Activated naive CD4-positive, alpha-beta T cell treated with anti-CD3 and anti-CD28 coated beads, Interleukin-2, amount 50 U/mL, for 24 hours (primary cell): Measurements from ENCODE around the gene COPA.

ENCODE experiments used
- H3K27ac Mint-ChIP-seq: one replicate; pipeline ENCODE4 v1.8.0; 2021; ENCODE audit warnings: mild to moderate bottlenecking, mixed read lengths
- H3K27me3 Mint-ChIP-seq: one replicate; pipeline ENCODE4 v1.8.0; 2021; ENCODE audit warnings: mixed read lengths
- H3K36me3 Mint-ChIP-seq: one replicate; pipeline ENCODE4 v1.8.0; 2021; ENCODE audit warnings: mixed read lengths
- H3K4me1 Mint-ChIP-seq: one replicate; pipeline ENCODE4 v1.8.0; 2021; ENCODE audit warnings: mixed read lengths
- H3K4me3 Mint-ChIP-seq: one replicate; pipeline ENCODE4 v1.8.0; 2021; ENCODE audit warnings: mild to moderate bottlenecking, mixed read lengths
- H3K9me3 Mint-ChIP-seq: one replicate; pipeline ENCODE4 v1.8.0; 2021; ENCODE audit warnings: mixed read lengths

Gene COPA

DNA sequence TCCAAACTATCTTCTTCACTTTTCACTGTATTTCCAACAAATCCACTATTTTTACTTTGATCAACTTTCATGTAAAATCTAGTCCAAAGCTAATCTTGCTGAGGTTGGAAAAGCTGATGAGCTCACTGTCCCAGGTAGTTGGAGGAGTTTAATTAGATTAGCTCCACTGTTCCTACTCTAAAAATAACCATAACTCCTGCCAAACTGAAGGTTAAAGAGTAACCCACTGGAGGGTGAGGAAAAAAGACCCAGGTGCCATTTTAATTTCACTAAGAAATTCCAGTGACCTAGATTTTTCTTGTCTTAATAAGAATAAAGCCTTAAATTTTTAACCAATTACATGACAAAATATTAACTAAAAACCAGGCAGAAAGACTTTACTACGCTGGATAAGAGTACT is 96.0 kb downstream of the COPA start:
- no peaks in the 10 kb centered on the region for H3K36me3 Mint-ChIP-seq
- H3K9me3 Mint-ChIP-seq = no peaks in the 10 kb centered on the region
- no peaks in the 10 kb centered on the region for H3K27me3 Mint-ChIP-seq
- no peak overlapping the region for H3K27ac Mint-ChIP-seq
- peaks cover 40% of the 10 kb centered on the region for H3K4me1 Mint-ChIP-seq
- no peak overlapping the region for H3K4me3 Mint-ChIP-seq

DNA sequence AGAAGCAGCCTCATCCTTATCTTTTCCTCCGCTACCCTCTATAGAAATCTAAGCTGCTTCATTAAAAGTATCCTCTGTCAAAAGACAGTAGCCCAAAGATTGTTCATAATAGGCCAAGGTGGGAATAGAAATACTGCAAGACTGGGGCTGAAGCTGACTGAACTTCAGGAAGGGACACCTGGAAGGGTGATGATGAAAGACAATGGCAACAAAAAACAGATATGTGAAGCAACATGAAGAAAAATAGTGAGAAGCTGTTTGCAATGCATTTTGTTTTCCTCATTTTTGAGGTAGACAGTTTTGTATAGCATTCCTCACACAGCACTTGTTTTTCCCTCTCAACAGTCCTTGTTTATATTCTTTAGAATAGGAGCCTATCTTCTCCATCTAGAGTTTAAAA is 97.6 kb downstream of the COPA start:
- Mint-ChIP-seq H3K27me3 (no peaks in the 10 kb centered on the region), H3K9me3 (no peaks in the 10 kb centered on the region), H3K36me3 (peaks cover 4% of the 10 kb centered on the region), H3K27ac (no peak overlapping the region), H3K4me3 (no peak overlapping the region), H3K4me1 (peaks cover 39% of the 10 kb centered on the region)

DNA sequence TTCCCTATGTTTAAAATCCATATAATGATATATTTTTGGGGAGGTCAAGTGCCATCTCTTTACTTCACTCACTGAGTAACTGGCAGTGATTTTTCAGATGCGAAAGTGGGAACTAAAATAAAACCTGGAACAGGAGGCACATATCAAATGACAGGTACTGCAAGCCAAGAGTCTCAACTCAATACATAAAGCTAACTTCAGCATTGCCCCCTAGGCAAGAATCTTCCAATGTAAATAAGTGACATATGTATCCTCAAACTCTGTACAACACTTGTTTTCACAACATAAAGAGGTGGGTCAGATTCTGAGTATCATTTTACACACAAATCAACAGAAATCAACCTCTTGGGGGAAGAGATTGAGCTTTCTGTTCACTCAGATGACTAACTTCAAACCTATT is 98.8 kb downstream of the COPA start:
- Mint-ChIP-seq H3K4me1 (peaks cover 39% of the 10 kb centered on the region), H3K4me3 (no peak overlapping the region), H3K36me3 (peaks cover 4% of the 10 kb centered on the region), H3K27me3 (no peaks in the 10 kb centered on the region), H3K27ac (no peak overlapping the region), H3K9me3 (no peaks in the 10 kb centered on the region)

DNA sequence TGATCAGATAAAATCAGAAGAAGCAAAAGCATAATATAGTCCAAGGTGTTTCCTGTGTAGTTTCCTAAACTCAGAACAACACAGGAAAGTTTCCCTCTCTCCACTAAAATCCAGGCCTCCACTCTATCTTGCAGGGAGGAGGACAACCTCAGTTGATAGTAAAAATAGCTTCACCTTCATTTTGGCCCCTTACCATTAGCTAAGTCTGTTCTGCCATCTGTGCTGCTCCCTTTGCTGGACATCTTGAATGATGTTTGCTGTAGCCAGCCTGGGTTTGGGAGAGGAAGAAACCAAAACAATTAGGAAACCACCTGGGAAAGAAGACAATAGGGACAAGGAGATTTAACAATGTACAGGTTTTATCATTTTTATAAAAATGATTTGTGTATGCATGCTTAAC is 99.3 kb downstream of the COPA start:
- peaks cover 39% of the 10 kb centered on the region for H3K4me1 Mint-ChIP-seq
- peaks cover 4% of the 10 kb centered on the region for H3K36me3 Mint-ChIP-seq
- no peak overlapping the region for H3K4me3 Mint-ChIP-seq
- H3K27me3 Mint-ChIP-seq = no peaks in the 10 kb centered on the region
- no peaks in the 10 kb centered on the region for H3K9me3 Mint-ChIP-seq
- no peak overlapping the region for H3K27ac Mint-ChIP-seq

DNA sequence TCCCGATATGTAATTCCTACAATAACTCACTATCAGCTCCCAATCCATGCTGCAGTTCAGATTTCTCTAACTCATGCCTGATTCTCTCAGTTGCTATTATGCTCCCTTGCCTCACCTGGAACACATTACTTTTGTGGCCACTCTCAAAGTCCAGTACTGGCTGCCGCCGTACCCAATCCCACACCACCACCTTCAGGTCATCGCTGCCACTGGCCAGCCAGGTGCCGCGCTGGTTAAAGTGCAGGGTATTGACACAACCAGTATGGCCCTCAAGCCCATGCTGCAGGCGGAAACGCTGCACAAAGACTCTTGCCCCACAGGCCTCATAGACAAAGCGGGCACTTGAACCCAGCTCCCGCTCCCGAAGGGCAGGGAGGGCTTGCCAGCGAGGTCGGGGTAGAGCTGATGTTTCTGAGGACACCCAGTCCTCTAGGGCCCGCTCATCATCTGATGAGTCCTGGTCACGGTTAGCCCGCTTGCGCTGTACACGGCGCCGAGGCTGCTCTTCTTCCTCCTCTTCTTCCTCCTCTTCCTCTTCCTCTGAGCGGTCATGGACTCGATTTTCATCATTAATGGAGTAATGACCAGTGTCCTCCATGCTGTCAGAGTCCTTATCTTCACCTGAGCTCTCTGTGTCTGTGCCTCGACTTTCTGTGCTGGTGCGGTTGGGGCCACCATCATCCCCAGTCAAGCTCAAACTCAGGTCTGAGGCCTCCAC is 103.3 kb downstream of the COPA start:
- peaks cover 9% of the 10 kb centered on the region for H3K36me3 Mint-ChIP-seq
- H3K9me3 Mint-ChIP-seq = no peaks in the 10 kb centered on the region
- H3K27ac Mint-ChIP-seq = no peak overlapping the region
- no peaks in the 10 kb centered on the region for H3K27me3 Mint-ChIP-seq
- no peak overlapping the region for H3K4me3 Mint-ChIP-seq
- peaks cover 20% of the 10 kb centered on the region for H3K4me1 Mint-ChIP-seq
